Upper lobe of left lung (tissue), 4 donors: Measurements from ENCODE around the gene NFKBIB.

Experiments
- CTCF ChIP-seq, 6 experiments: fragments of 450-650 bp in 4 of 6; fragments of 200-600 bp in 2 of 6; sonication (generic) in 2 of 6; IDR thresholded peaks; one replicate each; pipeline ENCODE4 v1.5.1; 2016 to 2019; ENCODE audit warnings: antibody characterized with exemption in 6 of 6
- EP300 ChIP-seq, 4 donors: sonication (generic); formaldehyde crosslinking; IDR thresholded peaks; one replicate each; pipeline ENCODE4 v1.5.1; 2017; ENCODE audit warnings: antibody characterized with exemption in 4 of 4, control low read depth in 2 of 4
- POLR2A ChIP-seq, 4 donors: fragments of 450-650 bp; IDR thresholded peaks; one replicate each; pipeline ENCODE4 v1.5.1; 2016 to 2017; ENCODE audit warnings: antibody characterized with exemption in 4 of 4, mild to moderate bottlenecking in 2 of 4
- POLR2AphosphoS5 ChIP-seq, 2 donors: sonication (generic); formaldehyde crosslinking; IDR thresholded peaks; one replicate each; pipeline ENCODE4 v1.5.1; 2017; ENCODE audit warnings: antibody characterized with exemption in 2 of 2

- TF ChIP-seq POLR2A (IDR thresholded peaks at IDR 0.05) (no peak), CTCF (IDR thresholded peaks at IDR 0.05) (no peak), POLR2AphosphoS5 (IDR thresholded peaks at IDR 0.05) (no peak), EP300 (IDR thresholded peaks at IDR 0.05) (no peak)
These were observed 50.0 kb downstream of the NFKBIB start for GRCh38 chr19:38949580-38950367.
